A549 (cell line): ENCODE data around the gene GOLGA2.
"Not testable (repeated sequence)": the region's sequence is repeated elsewhere in the genome, so short reads cannot be mapped to it uniquely, and the experiment has no call there.

Experiments
- CEBPB ChIP-seq, 2 experiments: fragments of >200 bp in 1 of 2; sonication (Bioruptor Twin) in 1 of 2; formaldehyde crosslinking in 1 of 2; IDR thresholded peaks; 2 replicates each; pipeline ENCODE4 v1.6.1; 2012 to 2016
- CHD2 ChIP-seq: fragments of 150-350 bp; IDR thresholded peaks from 2 replicates; pipeline ENCODE4 v1.6.1; 2014; ENCODE audit warnings: low read length; ENCODE audit not compliant: partially characterized antibody
- EP300 ChIP-seq, 2 experiments: fragments of >200 bp; sonication (Bioruptor Twin); formaldehyde crosslinking; IDR thresholded peaks; 2 replicates in 1 of 2; 3 replicates in 1 of 2; pipeline ENCODE4 v1.6.1; 2016 to 2017
- JUN ChIP-seq, 2 experiments: fragments of >200 bp; sonication (Bioruptor Twin); formaldehyde crosslinking; IDR thresholded peaks; 2 replicates in 1 of 2; 3 replicates in 1 of 2; pipeline ENCODE4 v1.6.1; 2016 to 2017
- KDM5A ChIP-seq: fragments of 200-600 bp; sonication (generic); IDR thresholded peaks from 2 replicates; pipeline ENCODE4 v1.6.1; 2016; ENCODE audit warnings: antibody characterized with exemption, mild to moderate bottlenecking
- MAX ChIP-seq: IDR thresholded peaks from 2 replicates; pipeline ENCODE4 v1.6.1; 2012
- POLR2A ChIP-seq: IDR thresholded peaks from 2 replicates; pipeline ENCODE4 v1.6.1; 2012; ENCODE audit warnings: mild to moderate bottlenecking, low read length
- TP53 ChIP-seq: fragments of 250-450 bp; sonication (Bioruptor Pico); IDR thresholded peaks from 2 replicates; pipeline ENCODE4 v1.5.0; 2021; ENCODE audit warnings: mild to moderate bottlenecking, moderate library complexity
- TF ChIP-seq, protein P1 (sequence below): fragments of >200 bp; sonication (Bioruptor Twin); formaldehyde crosslinking; IDR thresholded peaks from 3 replicates; pipeline ENCODE4 v1.5.1; 2016
- TF ChIP-seq, protein P2 (sequence below): fragments of 200-600 bp; sonication (generic); IDR thresholded peaks from 2 replicates; pipeline ENCODE4 v1.6.1; 2016; ENCODE audit warnings: antibody characterized with exemption, mild to moderate bottlenecking, moderate library complexity

- not testable (repeated sequence) for TF ChIP-seq MAX; JUN (IDR thresholded peaks at IDR 0.05); KDM5A; POLR2A; EP300 (IDR thresholded peaks at IDR 0.05); TP53 (CRISPR knock-in tag); CHD2; CEBPB (IDR thresholded peaks at IDR 0.05)
- TF ChIP-seq, protein P1, sequence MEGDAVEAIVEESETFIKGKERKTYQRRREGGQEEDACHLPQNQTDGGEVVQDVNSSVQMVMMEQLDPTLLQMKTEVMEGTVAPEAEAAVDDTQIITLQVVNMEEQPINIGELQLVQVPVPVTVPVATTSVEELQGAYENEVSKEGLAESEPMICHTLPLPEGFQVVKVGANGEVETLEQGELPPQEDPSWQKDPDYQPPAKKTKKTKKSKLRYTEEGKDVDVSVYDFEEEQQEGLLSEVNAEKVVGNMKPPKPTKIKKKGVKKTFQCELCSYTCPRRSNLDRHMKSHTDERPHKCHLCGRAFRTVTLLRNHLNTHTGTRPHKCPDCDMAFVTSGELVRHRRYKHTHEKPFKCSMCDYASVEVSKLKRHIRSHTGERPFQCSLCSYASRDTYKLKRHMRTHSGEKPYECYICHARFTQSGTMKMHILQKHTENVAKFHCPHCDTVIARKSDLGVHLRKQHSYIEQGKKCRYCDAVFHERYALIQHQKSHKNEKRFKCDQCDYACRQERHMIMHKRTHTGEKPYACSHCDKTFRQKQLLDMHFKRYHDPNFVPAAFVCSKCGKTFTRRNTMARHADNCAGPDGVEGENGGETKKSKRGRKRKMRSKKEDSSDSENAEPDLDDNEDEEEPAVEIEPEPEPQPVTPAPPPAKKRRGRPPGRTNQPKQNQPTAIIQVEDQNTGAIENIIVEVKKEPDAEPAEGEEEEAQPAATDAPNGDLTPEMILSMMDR, result not testable (repeated sequence)
- TF ChIP-seq, protein P2, sequence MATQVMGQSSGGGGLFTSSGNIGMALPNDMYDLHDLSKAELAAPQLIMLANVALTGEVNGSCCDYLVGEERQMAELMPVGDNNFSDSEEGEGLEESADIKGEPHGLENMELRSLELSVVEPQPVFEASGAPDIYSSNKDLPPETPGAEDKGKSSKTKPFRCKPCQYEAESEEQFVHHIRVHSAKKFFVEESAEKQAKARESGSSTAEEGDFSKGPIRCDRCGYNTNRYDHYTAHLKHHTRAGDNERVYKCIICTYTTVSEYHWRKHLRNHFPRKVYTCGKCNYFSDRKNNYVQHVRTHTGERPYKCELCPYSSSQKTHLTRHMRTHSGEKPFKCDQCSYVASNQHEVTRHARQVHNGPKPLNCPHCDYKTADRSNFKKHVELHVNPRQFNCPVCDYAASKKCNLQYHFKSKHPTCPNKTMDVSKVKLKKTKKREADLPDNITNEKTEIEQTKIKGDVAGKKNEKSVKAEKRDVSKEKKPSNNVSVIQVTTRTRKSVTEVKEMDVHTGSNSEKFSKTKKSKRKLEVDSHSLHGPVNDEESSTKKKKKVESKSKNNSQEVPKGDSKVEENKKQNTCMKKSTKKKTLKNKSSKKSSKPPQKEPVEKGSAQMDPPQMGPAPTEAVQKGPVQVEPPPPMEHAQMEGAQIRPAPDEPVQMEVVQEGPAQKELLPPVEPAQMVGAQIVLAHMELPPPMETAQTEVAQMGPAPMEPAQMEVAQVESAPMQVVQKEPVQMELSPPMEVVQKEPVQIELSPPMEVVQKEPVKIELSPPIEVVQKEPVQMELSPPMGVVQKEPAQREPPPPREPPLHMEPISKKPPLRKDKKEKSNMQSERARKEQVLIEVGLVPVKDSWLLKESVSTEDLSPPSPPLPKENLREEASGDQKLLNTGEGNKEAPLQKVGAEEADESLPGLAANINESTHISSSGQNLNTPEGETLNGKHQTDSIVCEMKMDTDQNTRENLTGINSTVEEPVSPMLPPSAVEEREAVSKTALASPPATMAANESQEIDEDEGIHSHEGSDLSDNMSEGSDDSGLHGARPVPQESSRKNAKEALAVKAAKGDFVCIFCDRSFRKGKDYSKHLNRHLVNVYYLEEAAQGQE, result not testable (repeated sequence)
These were observed 44.9 kb downstream of the GOLGA2 start for GRCh38 chr9:128230897-128231296.
